Measurements from ENCODE around the gene ARHGAP15.

The ARHGAP15 gene

DNA sequence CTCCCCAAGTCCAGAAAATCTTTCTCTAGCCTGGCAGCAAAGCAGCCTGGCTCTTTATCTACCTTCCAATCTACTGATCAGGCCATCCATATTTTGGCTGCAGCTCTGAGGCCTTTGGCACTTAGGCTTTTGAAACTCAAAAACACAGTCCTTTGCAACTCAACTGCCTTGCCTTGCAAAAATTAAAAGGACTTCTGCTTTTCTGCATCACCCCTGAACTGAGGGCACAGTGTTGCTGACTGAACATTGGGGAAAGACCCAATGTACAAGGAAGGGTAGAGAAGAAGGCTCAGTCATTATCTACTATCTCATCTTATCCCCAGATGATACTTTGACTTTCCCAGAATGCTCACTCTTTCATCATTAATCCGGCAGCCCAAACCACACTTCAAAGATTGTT lies 625.5 kb downstream of the ARHGAP15 start:
- TF ChIP-seq EP300 (IDR thresholded peaks at IDR 0.05; ENCODE audit: borderline replicate concordance) (no peak), CREB1 (IDR thresholded peaks at IDR 0.05; ENCODE audit: low read depth) (no peak), RAD21 (IDR thresholded peaks at IDR 0.05; ENCODE audit: low read depth) (no peak), EGR1 (IDR thresholded peaks at IDR 0.05) (no peak), YY1 (IDR thresholded peaks at IDR 0.05; ENCODE audit: low read depth) (no peak), NFIC (IDR thresholded peaks at IDR 0.05) (no peak), FOXM1 (IDR thresholded peaks at IDR 0.05; ENCODE audit: borderline replicate concordance, low read depth) (no peak), TAF1 (IDR thresholded peaks at IDR 0.05; ENCODE audit: low read depth) (no peak), TEAD4 (IDR thresholded peaks at IDR 0.05) (no peak), CEBPB (IDR thresholded peaks at IDR 0.05) (no peak), ZBTB7A (IDR thresholded peaks at IDR 0.05; ENCODE audit: low read depth) (no peak), TCF12 (IDR thresholded peaks at IDR 0.05; ENCODE audit: low read depth) (no peak)
- TF ChIP-seq, protein P1, sequence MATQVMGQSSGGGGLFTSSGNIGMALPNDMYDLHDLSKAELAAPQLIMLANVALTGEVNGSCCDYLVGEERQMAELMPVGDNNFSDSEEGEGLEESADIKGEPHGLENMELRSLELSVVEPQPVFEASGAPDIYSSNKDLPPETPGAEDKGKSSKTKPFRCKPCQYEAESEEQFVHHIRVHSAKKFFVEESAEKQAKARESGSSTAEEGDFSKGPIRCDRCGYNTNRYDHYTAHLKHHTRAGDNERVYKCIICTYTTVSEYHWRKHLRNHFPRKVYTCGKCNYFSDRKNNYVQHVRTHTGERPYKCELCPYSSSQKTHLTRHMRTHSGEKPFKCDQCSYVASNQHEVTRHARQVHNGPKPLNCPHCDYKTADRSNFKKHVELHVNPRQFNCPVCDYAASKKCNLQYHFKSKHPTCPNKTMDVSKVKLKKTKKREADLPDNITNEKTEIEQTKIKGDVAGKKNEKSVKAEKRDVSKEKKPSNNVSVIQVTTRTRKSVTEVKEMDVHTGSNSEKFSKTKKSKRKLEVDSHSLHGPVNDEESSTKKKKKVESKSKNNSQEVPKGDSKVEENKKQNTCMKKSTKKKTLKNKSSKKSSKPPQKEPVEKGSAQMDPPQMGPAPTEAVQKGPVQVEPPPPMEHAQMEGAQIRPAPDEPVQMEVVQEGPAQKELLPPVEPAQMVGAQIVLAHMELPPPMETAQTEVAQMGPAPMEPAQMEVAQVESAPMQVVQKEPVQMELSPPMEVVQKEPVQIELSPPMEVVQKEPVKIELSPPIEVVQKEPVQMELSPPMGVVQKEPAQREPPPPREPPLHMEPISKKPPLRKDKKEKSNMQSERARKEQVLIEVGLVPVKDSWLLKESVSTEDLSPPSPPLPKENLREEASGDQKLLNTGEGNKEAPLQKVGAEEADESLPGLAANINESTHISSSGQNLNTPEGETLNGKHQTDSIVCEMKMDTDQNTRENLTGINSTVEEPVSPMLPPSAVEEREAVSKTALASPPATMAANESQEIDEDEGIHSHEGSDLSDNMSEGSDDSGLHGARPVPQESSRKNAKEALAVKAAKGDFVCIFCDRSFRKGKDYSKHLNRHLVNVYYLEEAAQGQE (IDR thresholded peaks at IDR 0.05; ENCODE audit: low read depth): no peak

GRCh38 chr2:143758629-143759330 lies 629.6 kb downstream of the ARHGAP15 start:
- TF ChIP-seq YY1 (IDR thresholded peaks at IDR 0.05; ENCODE audit: low read depth) (no peak), EP300 (IDR thresholded peaks at IDR 0.05; ENCODE audit: borderline replicate concordance) (peak; percentile 42; the same call in 1 of the 2 replicates), TEAD4 (IDR thresholded peaks at IDR 0.05) (peak; percentile 74)

- TF ChIP-seq TCF12 (IDR thresholded peaks at IDR 0.05; ENCODE audit: low read depth) (peak; percentile 53; the same call in 1 of the 2 replicates), RAD21 (IDR thresholded peaks at IDR 0.05; ENCODE audit: low read depth) (peak; percentile 27; the same call in 1 of the 2 replicates), TEAD4 (IDR thresholded peaks at IDR 0.05) (peak; percentile 90), MAX (IDR thresholded peaks at IDR 0.05) (peak; percentile 54; the same call in 1 of the 2 replicates), NFIC (IDR thresholded peaks at IDR 0.05) (peak; percentile 92)
- TF ChIP-seq, protein P1 (IDR thresholded peaks at IDR 0.05; ENCODE audit: low read depth): no peak
These were observed 630.2 kb downstream of the ARHGAP15 start for GRCh38 chr2:143759455-143759854.

DNA sequence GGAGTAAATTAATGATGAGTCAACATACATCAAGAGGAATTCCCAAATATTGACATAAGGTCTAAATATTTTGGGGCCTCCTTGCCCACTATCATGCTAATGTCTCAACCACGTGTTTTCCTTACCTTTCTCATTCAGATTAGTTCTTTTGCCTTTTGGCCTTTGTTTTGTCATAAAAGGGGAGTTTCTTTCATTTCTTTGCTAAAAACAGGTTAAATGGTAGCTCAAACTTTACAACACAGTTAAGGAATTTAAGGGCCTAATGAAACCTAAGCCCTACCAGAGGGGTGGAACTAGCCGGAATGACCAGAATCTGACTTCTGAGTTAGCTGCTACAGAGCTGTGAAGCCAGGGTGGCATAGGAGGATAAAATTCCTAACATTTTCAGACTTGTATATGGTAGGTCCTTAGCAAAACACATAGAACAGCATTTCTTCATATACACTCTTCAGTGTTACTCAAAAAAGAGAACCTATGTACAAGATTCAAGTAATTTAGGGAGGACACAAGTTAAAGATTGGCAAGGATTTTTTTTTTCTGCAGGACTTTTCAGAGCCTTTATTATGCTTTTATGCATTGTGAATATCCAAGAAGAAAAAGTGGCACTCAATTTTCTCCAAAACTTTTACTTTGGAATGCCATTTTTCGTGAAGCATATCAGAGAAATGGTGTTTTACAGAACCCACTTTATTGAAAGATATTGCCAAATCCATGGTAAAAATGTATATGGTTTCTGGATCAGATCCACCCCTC lies 633.1 kb downstream of the ARHGAP15 start:
- TF ChIP-seq TEAD4 (IDR thresholded peaks at IDR 0.05) (no peak), FOXM1 (IDR thresholded peaks at IDR 0.05; ENCODE audit: borderline replicate concordance, low read depth) (no peak), RAD21 (IDR thresholded peaks at IDR 0.05; ENCODE audit: low read depth) (no peak), NFIC (IDR thresholded peaks at IDR 0.05) (no peak), CREB1 (IDR thresholded peaks at IDR 0.05; ENCODE audit: low read depth) (no peak)

DNA sequence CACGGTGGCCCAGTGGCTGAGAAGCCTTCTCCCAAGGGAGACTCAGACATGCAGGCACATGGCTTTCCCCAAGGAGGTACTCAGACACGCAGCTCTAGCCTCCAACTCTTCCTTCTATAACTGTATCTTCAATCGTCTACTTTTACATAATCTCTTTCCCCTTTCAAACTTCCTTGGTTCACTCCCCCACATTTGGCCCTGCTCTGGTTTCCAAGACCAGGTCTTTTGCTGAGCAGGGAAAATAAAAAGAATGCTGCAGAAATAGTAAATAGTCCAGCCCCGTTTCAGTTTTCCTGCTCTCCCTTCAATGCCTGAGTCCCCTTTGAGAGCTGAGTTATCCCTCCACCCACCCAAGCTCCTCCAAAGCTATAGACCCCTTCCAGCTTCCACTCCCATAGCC lies 635.0 kb downstream of the ARHGAP15 start:
- TF ChIP-seq EGR1 (IDR thresholded peaks at IDR 0.05) (no peak), NFIC (IDR thresholded peaks at IDR 0.05) (no peak), CEBPB (IDR thresholded peaks at IDR 0.05) (no peak), FOXM1 (IDR thresholded peaks at IDR 0.05; ENCODE audit: borderline replicate concordance, low read depth) (no peak), YY1 (IDR thresholded peaks at IDR 0.05; ENCODE audit: low read depth) (no peak), TAF1 (IDR thresholded peaks at IDR 0.05; ENCODE audit: low read depth) (no peak), ZBTB7A (IDR thresholded peaks at IDR 0.05; ENCODE audit: low read depth) (no peak), TEAD4 (IDR thresholded peaks at IDR 0.05) (no peak), EP300 (IDR thresholded peaks at IDR 0.05; ENCODE audit: borderline replicate concordance) (no peak), CREB1 (IDR thresholded peaks at IDR 0.05; ENCODE audit: low read depth) (no peak), MAX (IDR thresholded peaks at IDR 0.05) (no peak)
- TF ChIP-seq, protein P1 (IDR thresholded peaks at IDR 0.05; ENCODE audit: low read depth): no peak

All from Ishikawa (cell line).